Parathyroid adenoma (tissue), 2 donors: ENCODE data around the gene PLXNB2.

Experiments used
- H2AFZ ChIP-seq: fragments of 300-600 bp; sonication (generic); one replicate; pipeline ENCODE4 v1.7.0; 2017; ENCODE audit warnings: antibody characterized with exemption, mild to moderate bottlenecking
- H3K27ac ChIP-seq: fragments of 300-600 bp; sonication (generic); one replicate; pipeline ENCODE4 v1.7.0; 2017
- H3K27me3 ChIP-seq: fragments of 300-600 bp; sonication (generic); one replicate; pipeline ENCODE4 v1.7.0; 2017; ENCODE audit warnings: low read length; ENCODE audit not compliant: control insufficient read depth, insufficient read depth
- H3K36me3 ChIP-seq: fragments of 300-600 bp; sonication (generic); one replicate; pipeline ENCODE4 v1.7.0; 2017; ENCODE audit warnings: low read length; ENCODE audit not compliant: control insufficient read depth, insufficient read depth
- H3K4me1 ChIP-seq: fragments of 300-600 bp; sonication (generic); one replicate; pipeline ENCODE4 v1.7.0; 2017; ENCODE audit warnings: control low read depth
- H3K4me2 ChIP-seq: fragments of 300-600 bp; sonication (generic); one replicate; pipeline ENCODE4 v1.7.0; 2017; ENCODE audit warnings: low read length
- H3K4me3 ChIP-seq: fragments of 300-600 bp; sonication (generic); one replicate; pipeline ENCODE4 v1.7.0; 2017; ENCODE audit warnings: low read depth, low read length
- H3K79me2 ChIP-seq: fragments of 300-600 bp; sonication (generic); one replicate; pipeline ENCODE4 v1.7.0; 2017; ENCODE audit warnings: control low read depth
- H3K9ac ChIP-seq: fragments of 300-600 bp; sonication (generic); one replicate; pipeline ENCODE4 v1.7.0; 2017; ENCODE audit warnings: mild to moderate bottlenecking
- H3K9me3 ChIP-seq: fragments of 300-600 bp; sonication (generic); one replicate; pipeline ENCODE4 v1.7.0; 2017; ENCODE audit warnings: low read length; ENCODE audit not compliant: control insufficient read depth
- TF ChIP-seq, protein P1 (sequence below): fragments of 300-600 bp; sonication (generic); IDR thresholded peaks from one replicate; pipeline ENCODE4 v1.7.0; 2017; ENCODE audit warnings: antibody characterized with exemption, mild to moderate bottlenecking
- donor health status: primary hyperparathyroidism.

The PLXNB2 gene, protein sequence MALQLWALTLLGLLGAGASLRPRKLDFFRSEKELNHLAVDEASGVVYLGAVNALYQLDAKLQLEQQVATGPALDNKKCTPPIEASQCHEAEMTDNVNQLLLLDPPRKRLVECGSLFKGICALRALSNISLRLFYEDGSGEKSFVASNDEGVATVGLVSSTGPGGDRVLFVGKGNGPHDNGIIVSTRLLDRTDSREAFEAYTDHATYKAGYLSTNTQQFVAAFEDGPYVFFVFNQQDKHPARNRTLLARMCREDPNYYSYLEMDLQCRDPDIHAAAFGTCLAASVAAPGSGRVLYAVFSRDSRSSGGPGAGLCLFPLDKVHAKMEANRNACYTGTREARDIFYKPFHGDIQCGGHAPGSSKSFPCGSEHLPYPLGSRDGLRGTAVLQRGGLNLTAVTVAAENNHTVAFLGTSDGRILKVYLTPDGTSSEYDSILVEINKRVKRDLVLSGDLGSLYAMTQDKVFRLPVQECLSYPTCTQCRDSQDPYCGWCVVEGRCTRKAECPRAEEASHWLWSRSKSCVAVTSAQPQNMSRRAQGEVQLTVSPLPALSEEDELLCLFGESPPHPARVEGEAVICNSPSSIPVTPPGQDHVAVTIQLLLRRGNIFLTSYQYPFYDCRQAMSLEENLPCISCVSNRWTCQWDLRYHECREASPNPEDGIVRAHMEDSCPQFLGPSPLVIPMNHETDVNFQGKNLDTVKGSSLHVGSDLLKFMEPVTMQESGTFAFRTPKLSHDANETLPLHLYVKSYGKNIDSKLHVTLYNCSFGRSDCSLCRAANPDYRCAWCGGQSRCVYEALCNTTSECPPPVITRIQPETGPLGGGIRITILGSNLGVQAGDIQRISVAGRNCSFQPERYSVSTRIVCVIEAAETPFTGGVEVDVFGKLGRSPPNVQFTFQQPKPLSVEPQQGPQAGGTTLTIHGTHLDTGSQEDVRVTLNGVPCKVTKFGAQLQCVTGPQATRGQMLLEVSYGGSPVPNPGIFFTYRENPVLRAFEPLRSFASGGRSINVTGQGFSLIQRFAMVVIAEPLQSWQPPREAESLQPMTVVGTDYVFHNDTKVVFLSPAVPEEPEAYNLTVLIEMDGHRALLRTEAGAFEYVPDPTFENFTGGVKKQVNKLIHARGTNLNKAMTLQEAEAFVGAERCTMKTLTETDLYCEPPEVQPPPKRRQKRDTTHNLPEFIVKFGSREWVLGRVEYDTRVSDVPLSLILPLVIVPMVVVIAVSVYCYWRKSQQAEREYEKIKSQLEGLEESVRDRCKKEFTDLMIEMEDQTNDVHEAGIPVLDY (N-terminal part only)

DNA sequence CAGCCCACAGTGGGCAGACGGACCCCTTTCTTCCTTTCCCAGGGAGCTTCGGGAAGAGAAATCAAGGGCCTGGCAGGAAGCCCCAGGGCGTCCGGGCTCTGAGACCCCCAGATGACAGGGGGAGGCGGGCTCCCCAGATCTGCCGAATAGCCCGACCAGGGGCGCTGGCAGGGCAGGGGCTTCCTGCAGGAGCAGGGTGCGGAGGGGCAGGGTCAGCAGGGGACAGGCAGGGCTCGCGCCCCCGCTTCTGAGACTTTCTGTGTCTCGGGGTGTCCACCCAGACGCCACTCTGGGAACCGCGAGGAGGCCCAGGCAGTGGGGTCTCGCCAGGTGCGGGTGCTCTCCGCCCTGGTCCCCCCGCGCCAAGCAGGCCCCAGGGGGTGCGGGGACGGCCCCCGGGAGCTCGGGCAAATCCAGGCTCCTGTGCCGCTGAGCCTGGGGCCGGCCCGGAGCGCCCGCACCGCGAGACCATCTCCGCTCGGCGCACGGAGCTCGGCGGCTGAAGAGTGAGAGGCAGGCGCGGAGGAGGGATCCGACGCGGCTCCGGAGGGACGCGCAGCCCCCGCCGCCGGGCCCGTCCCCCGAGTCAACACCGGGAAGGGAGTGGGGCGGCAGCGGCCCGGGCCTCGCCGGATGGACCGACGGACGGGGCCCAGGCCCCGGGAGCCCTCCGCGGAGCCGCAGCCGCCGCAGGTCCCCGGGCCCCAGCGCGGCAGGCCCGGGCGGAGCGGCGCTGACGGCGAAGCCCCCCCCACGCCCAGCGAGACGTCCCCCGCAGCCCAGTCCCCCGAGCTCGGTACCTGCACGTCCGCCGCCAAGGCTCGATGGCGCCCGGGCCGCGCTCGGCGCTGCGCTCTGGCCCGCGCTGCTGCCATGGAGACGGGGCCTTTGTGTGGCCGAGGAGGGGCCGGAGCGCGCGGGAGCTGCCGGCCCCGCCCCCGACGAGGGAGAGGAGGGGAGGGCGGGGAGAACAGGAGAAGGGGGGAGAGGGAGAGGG lies at the start of gene PLXNB2:
TSS of gene PLXNB2 (minus strand) at position 894 of the 997 bp plus-strand sequence. CDS start 17,062 bp downstream, outside the sequence.
- Histone ChIP-seq H3K27ac (peak within 1 kb of the TSS; percentile 95), H3K9me3 (no peaks in the 10 kb centered on the region), H3K36me3 (no peaks in the 10 kb centered on the region), H3K4me1 (peaks cover 17% of the 10 kb centered on the region), H3K79me2 (peaks cover 10% of the 10 kb centered on the region), H3K4me2 (peak within 1 kb of the TSS; percentile 94), H3K27me3 (no peaks in the 10 kb centered on the region), H3K4me3 (peak within 1 kb of the TSS; percentile 76), H2AFZ (no peak within 1 kb of the TSS), H3K9ac (peak within 1 kb of the TSS; percentile 84)
- TF ChIP-seq, protein P1, sequence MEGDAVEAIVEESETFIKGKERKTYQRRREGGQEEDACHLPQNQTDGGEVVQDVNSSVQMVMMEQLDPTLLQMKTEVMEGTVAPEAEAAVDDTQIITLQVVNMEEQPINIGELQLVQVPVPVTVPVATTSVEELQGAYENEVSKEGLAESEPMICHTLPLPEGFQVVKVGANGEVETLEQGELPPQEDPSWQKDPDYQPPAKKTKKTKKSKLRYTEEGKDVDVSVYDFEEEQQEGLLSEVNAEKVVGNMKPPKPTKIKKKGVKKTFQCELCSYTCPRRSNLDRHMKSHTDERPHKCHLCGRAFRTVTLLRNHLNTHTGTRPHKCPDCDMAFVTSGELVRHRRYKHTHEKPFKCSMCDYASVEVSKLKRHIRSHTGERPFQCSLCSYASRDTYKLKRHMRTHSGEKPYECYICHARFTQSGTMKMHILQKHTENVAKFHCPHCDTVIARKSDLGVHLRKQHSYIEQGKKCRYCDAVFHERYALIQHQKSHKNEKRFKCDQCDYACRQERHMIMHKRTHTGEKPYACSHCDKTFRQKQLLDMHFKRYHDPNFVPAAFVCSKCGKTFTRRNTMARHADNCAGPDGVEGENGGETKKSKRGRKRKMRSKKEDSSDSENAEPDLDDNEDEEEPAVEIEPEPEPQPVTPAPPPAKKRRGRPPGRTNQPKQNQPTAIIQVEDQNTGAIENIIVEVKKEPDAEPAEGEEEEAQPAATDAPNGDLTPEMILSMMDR = no peak

DNA sequence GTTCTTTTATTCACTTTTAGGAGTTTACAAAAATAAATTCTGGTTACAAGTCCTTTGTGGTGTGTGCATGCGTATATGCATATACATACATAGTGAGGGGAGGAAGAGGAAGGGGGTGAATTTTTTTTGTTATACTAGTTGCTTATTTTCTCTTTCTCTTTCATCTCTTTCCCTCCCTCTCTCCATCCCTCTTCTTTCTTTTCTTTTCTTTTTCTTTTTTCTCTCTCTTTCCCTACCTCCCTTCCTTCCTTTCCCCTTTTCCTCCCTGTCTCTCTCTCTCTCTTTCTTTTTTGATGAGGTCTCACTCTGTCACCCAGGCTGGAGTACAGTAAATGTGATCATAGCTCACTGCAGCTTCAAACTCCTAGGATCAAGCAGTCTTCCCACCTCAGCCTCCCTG lies 49.8 kb upstream of the PLXNB2 start:
- no peaks in the 10 kb centered on the region for H3K36me3 ChIP-seq
- H3K4me3 ChIP-seq = no peak overlapping the region
- no peaks in the 10 kb centered on the region for H3K27me3 ChIP-seq
- no peak overlapping the region for H2AFZ ChIP-seq
- H3K27ac ChIP-seq = no peak overlapping the region
- no peak overlapping the region for H3K9ac ChIP-seq
- TF ChIP-seq, protein P1 = no peak
- peaks cover 13% of the 10 kb centered on the region for H3K79me2 ChIP-seq
- H3K4me1 ChIP-seq = no peaks in the 10 kb centered on the region
- no peaks in the 10 kb centered on the region for H3K9me3 ChIP-seq
- H3K4me2 ChIP-seq = no peak overlapping the region

DNA sequence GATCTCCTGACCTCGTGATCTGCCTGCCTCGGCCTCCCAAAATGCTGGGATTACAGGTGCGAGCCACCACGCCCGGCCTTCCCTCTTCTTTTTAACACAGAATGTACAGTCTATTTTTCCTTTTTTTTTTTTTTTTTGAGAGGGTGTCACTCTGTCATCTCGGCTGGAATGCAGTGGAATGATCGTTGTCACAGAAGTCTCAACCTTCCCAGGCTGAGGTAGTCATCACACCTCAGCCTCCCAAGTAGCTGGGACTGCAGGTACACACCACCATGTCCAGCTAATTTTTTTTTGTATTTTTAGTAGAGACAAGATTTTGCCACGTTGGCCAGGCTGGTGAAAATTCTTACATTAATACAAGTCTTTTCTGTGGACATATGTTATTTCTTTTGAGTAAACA lies 48.7 kb upstream of the PLXNB2 start:
- H3K27me3 ChIP-seq = no peaks in the 10 kb centered on the region
- H3K27ac ChIP-seq = no peak overlapping the region
- H3K4me1 ChIP-seq = no peaks in the 10 kb centered on the region
- peaks cover 8% of the 10 kb centered on the region for H3K79me2 ChIP-seq
- H3K4me2 ChIP-seq = no peak overlapping the region
- H3K36me3 ChIP-seq = no peaks in the 10 kb centered on the region
- H3K4me3 ChIP-seq = no peak overlapping the region
- no peaks in the 10 kb centered on the region for H3K9me3 ChIP-seq
- no peak overlapping the region for H2AFZ ChIP-seq
- H3K9ac ChIP-seq = no peak overlapping the region
- TF ChIP-seq, protein P1 = no peak

DNA sequence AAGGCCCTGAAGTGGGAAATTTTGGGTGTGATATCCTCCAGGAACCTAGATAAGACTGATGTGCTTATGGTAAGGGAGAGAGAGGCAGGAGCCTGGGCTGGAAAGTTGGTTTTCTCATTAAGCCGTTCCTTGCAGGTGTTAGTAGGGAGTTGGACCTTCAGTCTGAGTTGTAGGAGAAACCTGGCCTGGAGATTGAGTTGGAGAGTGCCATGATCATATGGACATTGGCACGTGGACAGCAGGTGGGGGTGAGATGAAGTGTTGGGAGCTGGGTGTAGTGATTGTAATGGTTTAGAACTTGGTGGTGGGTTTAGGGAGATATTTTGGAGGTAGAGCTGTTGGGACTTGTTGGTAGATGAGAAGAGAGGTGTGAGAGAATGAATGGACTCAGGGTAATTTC lies 40.6 kb upstream of the PLXNB2 start:
- Histone ChIP-seq H3K9ac (no peak overlapping the region), H3K4me3 (no peak overlapping the region), H3K9me3 (no peaks in the 10 kb centered on the region), H2AFZ (no peak overlapping the region), H3K4me2 (no peak overlapping the region), H3K79me2 (no peaks in the 10 kb centered on the region), H3K4me1 (no peaks in the 10 kb centered on the region), H3K36me3 (no peaks in the 10 kb centered on the region), H3K27me3 (no peaks in the 10 kb centered on the region), H3K27ac (no peak overlapping the region)
- TF ChIP-seq, protein P1 = no peak
